SK-N-SH (cell line): ENCODE measurements around the gene UMODL1.

ENCODE experiments used
- CHD2 ChIP-seq: fragments of 150-350 bp; IDR thresholded peaks from 2 replicates; pipeline ENCODE4 v1.6.1; 2018; ENCODE audit warnings: low read length; ENCODE audit not compliant: partially characterized antibody
- CTCF ChIP-seq: fragments of 200-600 bp; sonication (generic); IDR thresholded peaks from 2 replicates; pipeline ENCODE4 v1.6.1; 2017; ENCODE audit warnings: antibody characterized with exemption, mild to moderate bottlenecking, moderate library complexity
- FOXM1 ChIP-seq: IDR thresholded peaks from 2 replicates; pipeline ENCODE4 v1.4.0; 2012; ENCODE audit warnings: low read depth, mild to moderate bottlenecking
- JUND ChIP-seq: IDR thresholded peaks from 2 replicates; pipeline ENCODE4 v1.4.0; 2012
- PBX3 ChIP-seq: IDR thresholded peaks from 2 replicates; pipeline ENCODE4; 2012
- POLR2AphosphoS5 ChIP-seq: IDR thresholded peaks from 2 replicates; pipeline ENCODE4 v1.6.1; 2012; ENCODE audit warnings: low read depth, low read length
- RAD21 ChIP-seq: IDR thresholded peaks from 2 replicates; pipeline ENCODE4 v1.6.1; 2012; ENCODE audit warnings: mild to moderate bottlenecking, low read length
- SMC3 ChIP-seq: IDR thresholded peaks from 2 replicates; pipeline ENCODE4 v1.6.1; 2012; ENCODE audit warnings: low read depth, low read length, improper control_type of control experiment
- TCF12 ChIP-seq: IDR thresholded peaks from 2 replicates; pipeline ENCODE4 v1.4.0; 2012
- TEAD4 ChIP-seq: IDR thresholded peaks from 2 replicates; pipeline ENCODE4 v1.4.0; 2012; ENCODE audit warnings: mild to moderate bottlenecking, borderline replicate concordance; ENCODE audit not compliant: insufficient read depth
- USF2 ChIP-seq: fragments of 150-350 bp; IDR thresholded peaks from 2 replicates; pipeline ENCODE4 v1.6.1; 2017; ENCODE audit warnings: antibody characterized with exemption, low read length, low read depth, borderline replicate concordance

GRCh38 chr21:42127164-42128150 lies 56.3 kb downstream of the UMODL1 start:
- no peak for TF ChIP-seq POLR2AphosphoS5
- TF ChIP-seq CTCF, result no peak
- no peak for TF ChIP-seq TCF12
- no peak for TF ChIP-seq TEAD4
- TF ChIP-seq JUND, result no peak
- TF ChIP-seq FOXM1, result no peak
- TF ChIP-seq PBX3, result no peak
- no peak for TF ChIP-seq SMC3
- TF ChIP-seq CHD2, result no peak
- TF ChIP-seq USF2, result no peak
- TF ChIP-seq RAD21, result no peak
